SK-N-SH (cell line): ENCODE measurements around the gene LRRTM2. TPM values are rescaled to one million over a fixed set of nuclear protein-coding genes. Genes with fewer than 3 reads are reported as not detected.

Experiments
- CTCF ChIA-PET: fragments of 300-600, 350-600 bp; formaldehyde crosslinking; extraction: SDS; loops from one replicate; lab custom pipeline; 2021; lab: Yijun Ruan, JAX
- POLR2A ChIA-PET: fragments of 350-600 bp; sonication (Branson Sonifier 250); formaldehyde crosslinking; extraction: SDS; loops from one replicate; lab custom pipeline; 2020; ENCODE audit warnings: antibody characterized with exemption, inconsistent platforms; lab: Yijun Ruan, JAX
- DNase-seq: peaks from one replicate; pipeline ENCODE4 v3.0.0; 2012
- H2AFZ ChIP-seq: fragments of 200-600 bp; sonication (generic); 2 replicates; pipeline ENCODE4 v1.8.1; 2016; ENCODE audit warnings: antibody characterized with exemption, mild to moderate bottlenecking, low read depth
- H3F3A ChIP-seq: fragments of 200-600 bp; sonication (generic); replicated peaks from 2 replicates; pipeline ENCODE3; 2016; ENCODE audit warnings: antibody characterized with exemption, mild to moderate bottlenecking; ENCODE audit not compliant: insufficient read depth
- H3K27ac ChIP-seq, 2 experiments: fragments of 200-500 bp in 1 of 2; fragments of 200-600 bp in 1 of 2; sonication (Bioruptor generic) in 1 of 2; sonication (generic), shearing (Covaris generic) in 1 of 2; 2 replicates each; pipeline versions ENCODE4 v1.5.1 to v1.6.1; 2014 to 2016; ENCODE audit warnings: low read depth in 2 of 2, inconsistent platforms in 1 of 2, low read length in 1 of 2, mild to moderate bottlenecking in 1 of 2, mixed read lengths in 1 of 2
- H3K27me3 ChIP-seq: fragments of 200-600 bp; sonication (generic), shearing (Covaris generic); 2 replicates; pipeline ENCODE4 v1.6.1; 2016; ENCODE audit warnings: mixed run types; ENCODE audit not compliant: insufficient read depth
- H3K36me3 ChIP-seq, 2 experiments: fragments of 200-500 bp in 1 of 2; fragments of 200-600 bp in 1 of 2; sonication (Bioruptor generic) in 1 of 2; sonication (generic) in 1 of 2; replicated peaks in 1 of 2; 2 replicates each; pipeline versions ENCODE3 to v1.5.1; 2014 to 2016; ENCODE audit warnings: low read length in 1 of 2, mild to moderate bottlenecking in 1 of 2; ENCODE audit not compliant: insufficient read depth in 2 of 2, control insufficient read depth in 1 of 2
- H3K4me1 ChIP-seq, 2 experiments: fragments of 200-500 bp in 1 of 2; fragments of 200-600 bp in 1 of 2; sonication (Bioruptor generic) in 1 of 2; sonication (generic), shearing (Covaris generic) in 1 of 2; 2 replicates each; pipeline versions ENCODE4 v1.5.1 to v1.6.1; 2014 to 2016; ENCODE audit warnings: low read depth in 1 of 2, low read length in 1 of 2, mixed run types in 1 of 2; ENCODE audit not compliant: insufficient read depth in 2 of 2, control insufficient read depth in 1 of 2
- H3K4me2 ChIP-seq: fragments of 200-600 bp; sonication (generic), shearing (Covaris generic); 2 replicates; pipeline ENCODE4 v1.6.1; 2017; ENCODE audit warnings: mixed run types
- H3K4me3 ChIP-seq, 2 experiments: fragments of 200-500 bp in 1 of 2; fragments of 200-600 bp in 1 of 2; sonication (Bioruptor generic) in 1 of 2; sonication (generic), shearing (Covaris generic) in 1 of 2; 2 replicates each; pipeline versions ENCODE4 v1.5.1 to v1.8.1; 2014 to 2016; ENCODE audit warnings: low read depth in 2 of 2, inconsistent platforms in 1 of 2, low read length in 1 of 2, mild to moderate bottlenecking in 1 of 2, mixed read lengths in 1 of 2, moderate library complexity in 1 of 2
- H3K79me2 ChIP-seq: fragments of 200-600 bp; sonication (generic); 2 replicates; pipeline ENCODE4 v1.8.1; 2017; ENCODE audit warnings: mild to moderate bottlenecking; ENCODE audit not compliant: insufficient read depth
- H3K9ac ChIP-seq: fragments of 200-600 bp; sonication (generic); 2 replicates; pipeline ENCODE4 v1.6.1; 2017; ENCODE audit warnings: mixed run types
- H3K9me2 ChIP-seq: fragments of 200-600 bp; sonication (generic); 2 replicates; pipeline ENCODE4 v1.6.1; 2017; ENCODE audit warnings: mixed run types
- H3K9me3 ChIP-seq: fragments of 200-600 bp; sonication (generic); 2 replicates; pipeline ENCODE4 v1.6.1; 2017; ENCODE audit warnings: mixed run types, mild to moderate bottlenecking, moderate library complexity
- H4K20me1 ChIP-seq: fragments of 200-600 bp; sonication (generic); 2 replicates; pipeline ENCODE4 v1.6.1; 2017; ENCODE audit warnings: mild to moderate bottlenecking, mixed run types; ENCODE audit not compliant: insufficient read depth
- CHD2 ChIP-seq: fragments of 150-350 bp; IDR thresholded peaks from 2 replicates; pipeline ENCODE4 v1.6.1; 2018; ENCODE audit warnings: low read length; ENCODE audit not compliant: partially characterized antibody
- CTCF ChIP-seq: fragments of 200-600 bp; sonication (generic); IDR thresholded peaks from 2 replicates; pipeline ENCODE4 v1.6.1; 2017; ENCODE audit warnings: antibody characterized with exemption, mild to moderate bottlenecking, moderate library complexity
- ELF1 ChIP-seq: IDR thresholded peaks from 2 replicates; pipeline ENCODE4 v1.4.0; 2012
- EP300 ChIP-seq, 2 experiments: IDR thresholded peaks; 2 replicates each; pipeline versions ENCODE4 v1.4.0 to v1.6.1; 2012; ENCODE audit warnings: borderline replicate concordance in 1 of 2, low read depth in 1 of 2, low read length in 1 of 2
- FOSL2 ChIP-seq: IDR thresholded peaks from 2 replicates; pipeline ENCODE4 v1.4.0; 2012; ENCODE audit warnings: low read depth, mild to moderate bottlenecking, moderate library complexity, borderline replicate concordance
- GABPA ChIP-seq: IDR thresholded peaks from 2 replicates; pipeline ENCODE4 v1.4.0; 2012; ENCODE audit warnings: low read depth, mild to moderate bottlenecking
- GATA2 ChIP-seq: sonication (generic); formaldehyde crosslinking; IDR thresholded peaks from 2 replicates; pipeline ENCODE4 v1.5.0; 2020; ENCODE audit warnings: mild to moderate bottlenecking, missing genetic modification reagents
- JUND ChIP-seq: IDR thresholded peaks from 2 replicates; pipeline ENCODE4 v1.4.0; 2012
- MAX ChIP-seq: IDR thresholded peaks from 2 replicates; pipeline ENCODE4 v1.4.0; 2012; ENCODE audit warnings: low read depth
- MXI1 ChIP-seq: IDR thresholded peaks from 2 replicates; pipeline ENCODE4 v1.6.1; 2012; ENCODE audit warnings: mild to moderate bottlenecking, low read depth, low read length, improper control_type of control experiment
- POLR2AphosphoS5 ChIP-seq: IDR thresholded peaks from 2 replicates; pipeline ENCODE4 v1.6.1; 2012; ENCODE audit warnings: low read depth, low read length
- RAD21 ChIP-seq: IDR thresholded peaks from 2 replicates; pipeline ENCODE4 v1.6.1; 2012; ENCODE audit warnings: mild to moderate bottlenecking, low read length
- RCOR1 ChIP-seq: fragments of 150-350 bp; IDR thresholded peaks from 2 replicates; pipeline ENCODE4 v1.6.1; 2017; ENCODE audit warnings: antibody characterized with exemption, low read length
- REST ChIP-seq: IDR thresholded peaks from 2 replicates; pipeline ENCODE4 v1.6.1; 2012; ENCODE audit warnings: mild to moderate bottlenecking, low read depth, low read length, moderate library complexity
- SMC3 ChIP-seq: IDR thresholded peaks from 2 replicates; pipeline ENCODE4 v1.6.1; 2012; ENCODE audit warnings: low read depth, low read length, improper control_type of control experiment
- TAF1 ChIP-seq: IDR thresholded peaks from 2 replicates; pipeline ENCODE4 v1.6.1; 2012; ENCODE audit warnings: low read depth, mild to moderate bottlenecking, low read length, moderate library complexity, borderline replicate concordance
- TCF12 ChIP-seq: IDR thresholded peaks from 2 replicates; pipeline ENCODE4 v1.4.0; 2012
- USF1 ChIP-seq: IDR thresholded peaks from 2 replicates; pipeline ENCODE4 v1.4.0; 2012; ENCODE audit warnings: low read depth, borderline replicate concordance
- YY1 ChIP-seq: IDR thresholded peaks from 2 replicates; pipeline ENCODE4 v1.4.0; 2012; ENCODE audit warnings: low read depth, mild to moderate bottlenecking
- ZBTB33 ChIP-seq: IDR thresholded peaks from 2 replicates; pipeline ENCODE4 v1.4.0; 2012; ENCODE audit warnings: low read depth, borderline replicate concordance
- WGBS: methylation state at CpG from one replicate; pipeline ENCODE4 v1.1.6; 2017; ENCODE audit warnings: low lambda C conversion rate; 5-methylcytosine and 5-hydroxymethylcytosine counted together
- polyA plus RNA-seq, 3 experiments: library from polyadenylated mRNA; depleted of rRNA; stranded (reverse); fragments of >200 nt; gene quantifications; 2 replicates each; pipeline ENCODE4 v1.2.3, GENCODE V29; 2012

The LRRTM2 gene
- polyA plus RNA-seq, 1 of the 3 experiments (the other 2 are of a cell fraction), result 0.38 TPM

- Histone ChIP-seq H3K27ac (peak overlapping the region in 1 of 2 experiments; percentile 52), H3F3A (peaks cover 11% of the 10 kb centered on the region), H3K4me2 (no peak overlapping the region), H3K4me1 (no peaks in the 10 kb centered on the region; a peak in 2 of 4 replicates), H3K36me3 (peaks cover 39 to 47% of the 10 kb centered on the region in 2 experiments), H3K27me3 (no peaks in the 10 kb centered on the region), H3K9me3 (no peaks in the 10 kb centered on the region), H2AFZ (no peak overlapping the region), H3K4me3 (no peak overlapping the region), H4K20me1 (peaks cover 58% of the 10 kb centered on the region), H3K79me2 (peaks cover 77% of the 10 kb centered on the region), H3K9me2 (no peaks in the 10 kb centered on the region), H3K9ac (no peak overlapping the region)
- TF ChIP-seq MAX (no peak), CHD2 (no peak), MXI1 (no peak), SMC3 (no peak), YY1 (no peak), EP300 (IDR thresholded peaks at IDR 0.05; ENCODE audit: borderline replicate concordance in 1 of 2, low read depth in 1 of 2, low read length in 1 of 2) (no peak), TAF1 (no peak), ZBTB33 (no peak), GABPA (no peak), RAD21 (no peak), TCF12 (no peak), RCOR1 (no peak), REST (no peak), FOSL2 (no peak), ELF1 (no peak), GATA2 (CRISPR knock-in tag) (no peak), CTCF (no peak), JUND (no peak), USF1 (no peak), POLR2AphosphoS5 (no peak)
- ChIA-PET POLR2A (no interaction called here), CTCF (interaction anchor here (0.5 to 3.6 kb wide), 31 partner anchors 10 to 438 kb away, joined by 3 to 28 read pairs (median 4); partner anchors contain the start of gene LRRTM2)
- WGBS, result 81% methylated on average over 7 of the region's 7 CpGs
- DNase-seq, result no peak
These were observed 50.6 kb downstream of the LRRTM2 start for GRCh38 chr5:138824516-138824915.
